Measurements from ENCODE around the gene FRRS1.

FRRS1 gene

GRCh38 chr1:99700020-99700419 is 66.4 kb downstream of the FRRS1 start:
- TF ChIP-seq, protein P1, sequence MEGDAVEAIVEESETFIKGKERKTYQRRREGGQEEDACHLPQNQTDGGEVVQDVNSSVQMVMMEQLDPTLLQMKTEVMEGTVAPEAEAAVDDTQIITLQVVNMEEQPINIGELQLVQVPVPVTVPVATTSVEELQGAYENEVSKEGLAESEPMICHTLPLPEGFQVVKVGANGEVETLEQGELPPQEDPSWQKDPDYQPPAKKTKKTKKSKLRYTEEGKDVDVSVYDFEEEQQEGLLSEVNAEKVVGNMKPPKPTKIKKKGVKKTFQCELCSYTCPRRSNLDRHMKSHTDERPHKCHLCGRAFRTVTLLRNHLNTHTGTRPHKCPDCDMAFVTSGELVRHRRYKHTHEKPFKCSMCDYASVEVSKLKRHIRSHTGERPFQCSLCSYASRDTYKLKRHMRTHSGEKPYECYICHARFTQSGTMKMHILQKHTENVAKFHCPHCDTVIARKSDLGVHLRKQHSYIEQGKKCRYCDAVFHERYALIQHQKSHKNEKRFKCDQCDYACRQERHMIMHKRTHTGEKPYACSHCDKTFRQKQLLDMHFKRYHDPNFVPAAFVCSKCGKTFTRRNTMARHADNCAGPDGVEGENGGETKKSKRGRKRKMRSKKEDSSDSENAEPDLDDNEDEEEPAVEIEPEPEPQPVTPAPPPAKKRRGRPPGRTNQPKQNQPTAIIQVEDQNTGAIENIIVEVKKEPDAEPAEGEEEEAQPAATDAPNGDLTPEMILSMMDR (IDR thresholded peaks at IDR 0.05; ENCODE audit: low read depth, low read length, missing control alignments), result no peak
- no peak overlapping the region for H3K4me3 ChIP-seq (ENCODE audit: low read depth, low read length)
- no peak for DNase-seq (ENCODE audit: low read depth)
- in situ Hi-C loops (cut with HindIII; ENCODE audit: low sequenced_read_pairs), result no loop called here

GRCh38 chr1:99697580-99697979 is 68.9 kb downstream of the FRRS1 start:
- H3K4me3 ChIP-seq (ENCODE audit: low read depth, low read length), result no peak overlapping the region
- DNase-seq (ENCODE audit: low read depth), result no peak
- TF ChIP-seq, protein P1 (IDR thresholded peaks at IDR 0.05; ENCODE audit: low read depth, low read length, missing control alignments), result no peak
- in situ Hi-C loops (cut with HindIII; ENCODE audit: low sequenced_read_pairs), result loop anchor here (25.0 kb wide), 1 partner anchor 885 kb away; no protein-coding TSS in a partner anchor

DNA sequence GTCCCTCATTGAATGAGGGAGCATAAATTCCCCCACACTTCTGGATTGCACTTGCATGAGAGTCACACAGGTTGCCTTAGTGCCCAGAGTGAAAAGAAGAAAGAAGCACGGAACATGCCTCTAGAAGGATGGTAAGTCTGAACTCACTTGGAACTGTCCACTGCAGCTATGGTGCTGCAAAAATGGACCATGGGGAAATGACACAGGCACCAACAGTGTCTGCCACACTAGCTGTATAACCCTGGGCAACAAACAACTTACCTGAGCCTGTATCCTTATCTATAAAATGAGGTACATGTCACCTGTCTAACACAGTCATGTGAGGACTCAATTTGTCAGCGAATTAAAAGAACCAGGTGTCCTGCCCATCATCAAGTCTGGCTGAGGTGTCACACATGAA is 69.8 kb downstream of the FRRS1 start:
- no peak overlapping the region for H3K4me3 ChIP-seq (ENCODE audit: low read depth, low read length)
- TF ChIP-seq, protein P1 (IDR thresholded peaks at IDR 0.05; ENCODE audit: low read depth, low read length, missing control alignments), result no peak
- in situ Hi-C loops (cut with HindIII; ENCODE audit: low sequenced_read_pairs), result loop anchor here (25.0 kb wide), 1 partner anchor 884 kb away; no protein-coding TSS in a partner anchor
- no peak for DNase-seq (ENCODE audit: low read depth)

DNA sequence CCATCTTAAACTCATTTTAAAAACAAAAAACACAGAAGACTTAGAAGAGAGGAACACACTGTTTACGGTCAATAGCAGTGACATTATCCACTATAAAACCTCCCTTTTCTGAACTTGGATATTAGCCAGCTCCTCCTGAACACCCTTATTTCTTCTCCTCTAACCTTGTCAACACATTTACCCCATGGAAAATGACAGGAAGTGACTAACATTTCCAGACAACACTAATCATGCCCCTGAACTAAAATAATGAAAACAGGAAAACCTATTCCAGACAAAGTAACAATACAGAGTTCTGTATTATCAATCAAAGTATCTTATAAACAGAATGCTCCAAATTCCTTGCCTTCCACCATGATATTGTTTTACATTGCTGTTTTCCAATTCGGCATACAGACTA is 75.3 kb downstream of the FRRS1 start:
- H3K4me3 ChIP-seq (ENCODE audit: low read depth, low read length), result no peak overlapping the region
- TF ChIP-seq, protein P1 (IDR thresholded peaks at IDR 0.05; ENCODE audit: low read depth, low read length, missing control alignments), result no peak
- DNase-seq (ENCODE audit: low read depth), result no peak
- in situ Hi-C loops (cut with HindIII; ENCODE audit: low sequenced_read_pairs), result loop anchor here (25.0 kb wide), 1 partner anchor 879 kb away; no protein-coding TSS in a partner anchor

DNA sequence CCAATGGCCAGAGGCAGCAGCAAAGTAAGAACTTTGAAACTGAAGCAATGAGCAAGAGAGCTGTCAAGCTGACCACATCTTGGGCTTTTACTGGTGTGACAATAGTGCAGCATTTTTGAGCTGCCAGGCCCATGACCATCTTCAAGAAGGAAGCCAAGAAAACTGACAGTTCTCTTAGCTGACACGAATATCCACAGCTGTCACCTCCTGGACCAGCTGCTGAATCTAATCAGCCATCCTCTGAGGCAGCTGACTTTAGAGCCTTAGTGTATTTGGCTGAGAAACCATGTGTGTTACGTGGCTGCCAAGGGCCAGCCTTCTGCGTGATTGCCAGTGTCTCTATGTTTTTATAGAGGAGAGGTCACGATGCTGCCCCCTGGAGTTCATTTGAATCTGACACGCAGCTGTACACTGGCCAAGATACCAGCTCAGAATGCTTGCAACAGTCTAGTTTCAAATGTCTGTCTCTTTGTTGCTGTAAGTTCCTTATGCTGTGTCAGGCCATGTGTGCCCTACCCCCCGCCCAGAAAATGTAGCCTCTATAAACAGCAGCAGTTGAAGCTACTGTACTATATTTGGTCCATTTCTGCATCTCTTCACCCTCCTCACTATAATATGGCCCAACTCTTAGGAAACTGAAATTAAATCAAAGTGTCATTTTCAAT is 80.8 kb downstream of the FRRS1 start:
- no peak overlapping the region for H3K4me3 ChIP-seq (ENCODE audit: low read depth, low read length)
- in situ Hi-C loops (cut with HindIII; ENCODE audit: low sequenced_read_pairs), result loop anchor here (25.0 kb wide), 1 partner anchor 873 kb away; no protein-coding TSS in a partner anchor
- DNase-seq (ENCODE audit: low read depth), result peak; percentile 63
- TF ChIP-seq, protein P1 (IDR thresholded peaks at IDR 0.05; ENCODE audit: low read depth, low read length, missing control alignments), result peak; percentile 57

DNA sequence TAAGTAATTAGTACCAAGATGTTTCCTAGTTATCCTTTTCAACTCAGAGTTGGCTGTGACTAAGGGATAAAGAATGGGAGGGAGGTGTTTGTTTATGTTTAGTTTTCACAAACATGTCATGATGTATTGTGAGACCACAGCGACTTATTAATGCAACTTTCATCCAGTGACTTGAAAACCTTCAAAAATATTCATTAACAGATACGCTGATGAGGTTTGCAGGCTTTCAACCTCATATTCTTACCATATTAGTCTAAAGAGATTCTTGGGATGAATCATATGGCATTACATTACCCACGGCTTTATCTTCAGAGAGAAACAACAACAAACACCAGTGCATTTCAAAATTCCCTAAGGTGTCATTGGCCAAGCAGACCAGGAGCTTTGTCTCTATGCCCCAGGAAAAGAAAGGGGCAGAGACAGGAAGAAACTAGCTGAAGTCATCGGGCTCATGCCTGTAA is 84.1 kb downstream of the FRRS1 start:
- no peak overlapping the region for H3K4me3 ChIP-seq (ENCODE audit: low read depth, low read length)
- DNase-seq (ENCODE audit: low read depth), result peak; percentile 24
- TF ChIP-seq, protein P1 (IDR thresholded peaks at IDR 0.05; ENCODE audit: low read depth, low read length, missing control alignments), result no peak
- in situ Hi-C loops (cut with HindIII; ENCODE audit: low sequenced_read_pairs), result loop anchor here (25.0 kb wide), 1 partner anchor 870 kb away; no protein-coding TSS in a partner anchor

Data from astrocyte of the cerebellum (primary cell).